Heart right ventricle (tissue), 16 donors: ENCODE data around the gene DNER. TPM values are rescaled to one million over a fixed set of nuclear protein-coding genes. Genes with fewer than 3 reads are reported as not detected.

Experiments
- ATAC-seq, 8 donors: fragments of 200-7000 bp; cut with Tn5 transposase; one replicate each; pipeline ENCODE4 v1.9.1; 2020; ENCODE audit warnings: mild to moderate bottlenecking in 8 of 8, moderate library complexity in 8 of 8, moderate number of reproducible peaks in 1 of 8
- DNase-seq, 2 donors: peaks; one replicate each; pipeline ENCODE4 v3.0.0-alpha.2; 2020
- H3K27ac ChIP-seq, 10 donors: fragments of 200-600 bp; sonication (generic) in 2 of 10; one replicate each; pipeline versions ENCODE4 v1.5.0 to v1.8.0; 2020 to 2022; ENCODE audit warnings: mild to moderate bottlenecking in 3 of 10
- H3K27me3 ChIP-seq, 7 donors: fragments of 200-600 bp; one replicate each; pipeline ENCODE4 v1.8.0; 2021 to 2022; ENCODE audit warnings: mild to moderate bottlenecking in 2 of 7
- H3K36me3 ChIP-seq, 9 donors: fragments of 200-600 bp; sonication (generic) in 1 of 9; one replicate each; pipeline versions ENCODE4 v1.5.0 to v1.8.0; 2020 to 2022; ENCODE audit warnings: mild to moderate bottlenecking in 2 of 9
- H3K4me1 ChIP-seq, 9 donors: fragments of 200-600 bp; sonication (generic) in 1 of 9; one replicate each; pipeline versions ENCODE4 v1.5.0 to v1.8.0; 2020 to 2022; ENCODE audit warnings: mild to moderate bottlenecking in 4 of 9
- H3K4me3 ChIP-seq, 10 donors: fragments of 200-600 bp; sonication (generic) in 2 of 10; one replicate each; pipeline versions ENCODE4 v1.5.0 to v1.8.0; 2020 to 2022; ENCODE audit warnings: mild to moderate bottlenecking in 7 of 10, moderate library complexity in 2 of 10
- H3K9me3 ChIP-seq, 11 donors: fragments of 200-600 bp in 10 of 11; sonication (generic) in 2 of 11; one replicate each; pipeline versions ENCODE4 v1.5.0 to v1.8.0; 2013 to 2022; ENCODE audit warnings: mild to moderate bottlenecking in 2 of 11, control low read depth in 1 of 11, moderate library complexity in 1 of 11
- CTCF ChIP-seq, 9 donors: fragments of 200-600 bp; sonication (generic) in 2 of 9; IDR thresholded peaks; one replicate each; pipeline versions ENCODE4 v1.5.0 to v1.8.0; 2021 to 2022; ENCODE audit warnings: antibody characterized with exemption in 9 of 9, mild to moderate bottlenecking in 5 of 9, moderate library complexity in 1 of 9
- WGBS, 2 donors: extraction: QIAGEN DNeasy Blood & Tissue Kit; methylation state at CpG; one replicate each; pipeline ENCODE4 v1.1.7; 2013; ENCODE audit warnings: inconsistent platforms in 1 of 2; 5-methylcytosine and 5-hydroxymethylcytosine counted together
- intact Hi-C, 10 donors: fragments of 100-400 bp; cut with DNase I; formaldehyde crosslinking; loops; one replicate each; pipeline versions ENCODE4 v1.11.1 to v1.14.2; 2022
- polyA plus RNA-seq, 2 donors: library from polyadenylated mRNA; stranded (reverse); fragments of 200-250 nt; gene quantifications; one replicate each; pipeline ENCODE4 v1.2.3, GENCODE V29; 2013
- total RNA-seq, 10 donors: library from RNA; stranded (reverse); fragmentation: NEBNext Ultra II Directional in 3 of 10; extraction: Animal tissue kit (Norgen Biotek cat#: 25700) in 3 of 10; gene quantifications; one replicate each; pipeline versions ENCODE4 v1.2.1 to v1.2.4, GENCODE V29; 2021 to 2023
- donor health status: Arrhythmogenic right ventricular cardiomyopathy.
- donor health status: ischemic (EF 13 %, LVEDD 7.1; RV severe dilation, severe dysfunction).
- donor health status: healthy with polysubstance abuse.
- donor health status: DM: no; HTN: yes; CAD: no.
- donor health status: DM: no; HTN: no; CAD: no.
- donor health status: ischemic (EF 25% LVEDD 6.9; RV normal size, moderate dysfunction).
- donor health status: ischemic (EF 25% LVEDD 5.7; RV mildly dilated, moderate dysfunction).
- donor health status: healthy.
- donor health status: DM: yes; HTN: yes; CAD: no.
- donor health status: Ischemic cardiomyopathy.
- donor health status: ischemic (EF 35%, LVEDD 5.7; RV mildly dilated, moderate dysfunction).
- donor health status: nonischemic (EF 11% LVEDD 7.7; RV severe dilation, severe dysfunction).
- donor health status: DM: yes; HTN: yes; CAD: no.
- donor health status: PGD.
- donor health status: ischemic (EF 29% LVEDD 5.4; RV normal size, mild dysfunction).
- donor health status: nonischemic (EF 23%, LVEDD 6.1; RV moderate dilation, normal function).

Gene DNER
- total and polyA plus RNA-seq, 12 donors: 0.13 to 1.8 (median 0.69) TPM; not detected in 2

GRCh38 chr2:229417176-229417575 is 297.2 kb downstream of the DNER start:
- intact Hi-C loops: no loop called here

GRCh38 chr2:229416116-229416694 is 298.1 kb downstream of the DNER start:
- Histone ChIP-seq H3K9me3 (peaks cover 0 to 7% (median 0%) of the 10 kb centered on the region in 11 donors), H3K27me3 (no peaks in the 10 kb centered on the region), H3K27ac (peak overlapping the region in 9 of 10 donors; percentile 36 to 74 (median 57)), H3K36me3 (no peaks in the 10 kb centered on the region), H3K4me3 (no peak overlapping the region), H3K4me1 (peaks cover 0 to 43% (median 4%) of the 10 kb centered on the region in 9 donors)
- 29 to 43% methylated on average over 5 of the region's 5 CpGs for WGBS, 2 donors
- TF ChIP-seq CTCF (IDR thresholded peaks at IDR 0.05): peak in 1 of 9 donors; percentile 8
- intact Hi-C loops: no loop called here
- DNase-seq: peak; percentile 54 to 64
- peak; percentile 80 to 98 (median 90) for ATAC-seq

More at GRCh38 chr2:229417176-229417575, 297.2 kb downstream of the DNER start:
- Histone ChIP-seq H3K4me1 (peaks cover 0 to 43% (median 4%) of the 10 kb centered on the region in 9 donors), H3K4me3 (no peak overlapping the region), H3K9me3 (peaks cover 0 to 7% (median 0%) of the 10 kb centered on the region in 11 donors), H3K36me3 (no peaks in the 10 kb centered on the region), H3K27ac (peak overlapping the region in 9 of 10 donors; percentile 36 to 74 (median 56)), H3K27me3 (no peaks in the 10 kb centered on the region)
- DNase-seq: no peak
- 45 to 46% methylated on average over 8 of the region's 8 CpGs for WGBS, 2 donors
- ATAC-seq: no peak
- no peak for TF ChIP-seq CTCF (IDR thresholded peaks at IDR 0.05)

GRCh38 chr2:229414631-229415030 is 299.7 kb downstream of the DNER start:
- H3K4me1 ChIP-seq: peaks cover 0 to 39% (median 8%) of the 10 kb centered on the region in 9 donors
- intact Hi-C loops: no loop called here
- no peak overlapping the region for H3K27ac ChIP-seq
- WGBS, 2 donors: 93 to 100% methylated on average over 2 of the region's 2 CpGs
- H3K27me3 ChIP-seq: no peaks in the 10 kb centered on the region
- H3K9me3 ChIP-seq: peaks cover 0 to 7% (median 0%) of the 10 kb centered on the region in 11 donors
- TF ChIP-seq CTCF (IDR thresholded peaks at IDR 0.05): no peak
- DNase-seq: no peak
- ATAC-seq: no peak
- no peak overlapping the region for H3K4me3 ChIP-seq
- H3K36me3 ChIP-seq: no peaks in the 10 kb centered on the region

GRCh38 chr2:229412686-229413085 is 301.7 kb downstream of the DNER start:
- WGBS, 2 donors: 79 to 92% methylated on average over 5 of the region's 5 CpGs

More at GRCh38 chr2:229412686-229413085, 301.7 kb downstream of the DNER start:
- DNase-seq: no peak
- intact Hi-C loops: no loop called here
- Histone ChIP-seq H3K27ac (no peak overlapping the region), H3K27me3 (no peaks in the 10 kb centered on the region), H3K4me1 (peaks cover 0 to 51% (median 22%) of the 10 kb centered on the region in 9 donors), H3K36me3 (no peaks in the 10 kb centered on the region), H3K9me3 (peaks cover 0 to 7% (median 0%) of the 10 kb centered on the region in 11 donors), H3K4me3 (no peak overlapping the region)
- no peak for ATAC-seq
- TF ChIP-seq CTCF (IDR thresholded peaks at IDR 0.05): no peak
